NCI-H2029 (cell line): Measurements from ENCODE around the gene KCNK1.
"Not testable (repeated sequence)": the region's sequence is repeated elsewhere in the genome, so short reads cannot be mapped to it uniquely, and the experiment has no call there.

Experiments used
- DNase-seq: peaks from one replicate; lab custom pipeline; 2025; lab: John Stamatoyannopoulos, UW

KCNK1 gene

DNA sequence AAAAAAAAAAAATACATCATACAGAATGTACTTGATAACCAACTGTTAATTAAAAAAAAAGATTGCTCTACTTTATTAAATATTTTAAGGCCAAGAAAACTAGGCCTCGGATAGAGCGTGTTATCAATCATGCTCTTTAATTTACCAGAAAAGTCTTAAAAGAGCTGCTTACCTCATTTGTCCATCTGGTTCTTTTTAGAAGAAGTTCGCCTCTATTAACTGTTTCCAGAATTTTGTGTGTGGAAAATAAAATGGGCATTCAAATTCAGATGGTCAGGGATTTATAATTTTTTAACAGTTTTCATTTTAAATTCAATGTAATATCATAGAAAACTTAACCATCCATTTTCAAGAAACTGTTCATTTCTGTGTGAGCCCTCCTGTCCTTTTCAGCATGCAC, 53.8 kb downstream of the KCNK1 start:
- DNase-seq, result no peak

DNA sequence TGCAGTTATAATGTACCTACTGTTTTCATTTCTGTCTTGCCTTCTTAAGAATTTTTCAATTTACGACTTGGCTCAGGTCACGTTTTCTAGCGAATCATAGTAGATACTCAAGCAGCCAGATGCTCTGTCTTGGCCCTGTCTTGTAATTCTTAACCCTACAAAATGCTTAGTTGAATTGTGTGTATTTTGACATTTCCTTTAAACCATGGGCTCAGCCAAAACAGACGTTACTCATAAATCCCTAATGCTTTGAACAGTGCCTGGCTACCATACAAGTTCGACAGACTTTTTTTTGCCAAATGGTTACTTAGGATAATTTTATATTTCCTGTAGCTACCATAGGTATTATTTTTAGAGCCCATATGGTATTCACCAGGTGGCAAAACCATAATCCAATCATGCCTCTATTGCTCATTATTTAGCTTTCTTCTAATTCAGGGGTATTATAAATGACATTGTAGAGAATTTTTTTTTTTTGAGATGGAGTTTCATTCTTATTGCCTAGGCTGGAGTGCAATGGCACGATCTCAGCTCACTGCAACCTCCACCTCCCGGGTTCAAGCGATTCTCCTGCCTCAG, 54.3 kb downstream of the KCNK1 start:
- no peak for DNase-seq

DNA sequence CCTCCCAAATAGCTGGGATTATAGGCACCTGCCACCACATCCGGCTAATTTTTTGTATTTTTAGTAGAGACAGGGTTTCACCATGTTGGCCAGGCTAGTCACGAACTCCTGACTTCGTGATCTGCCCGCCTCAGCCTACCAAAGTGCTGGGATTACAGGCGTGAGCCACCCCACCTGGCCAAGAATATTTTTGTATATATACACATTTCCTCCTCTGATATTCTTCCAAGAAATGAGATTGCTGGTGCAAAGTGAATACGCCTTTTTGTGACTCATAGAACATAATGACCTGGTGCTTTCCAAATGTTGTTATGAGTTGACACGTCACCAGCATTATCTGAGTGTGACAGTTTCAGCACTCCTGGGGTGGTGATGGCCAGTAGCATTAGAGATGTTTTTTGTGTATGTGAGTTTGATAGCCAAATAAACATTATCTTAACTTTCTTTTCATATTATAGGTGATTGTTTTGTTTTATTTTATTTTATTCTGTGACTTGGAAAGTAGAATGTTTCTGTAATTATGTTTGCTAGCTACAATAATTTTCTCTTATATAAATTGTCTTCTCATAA, 54.9 kb downstream of the KCNK1 start:
- no peak for DNase-seq

DNA sequence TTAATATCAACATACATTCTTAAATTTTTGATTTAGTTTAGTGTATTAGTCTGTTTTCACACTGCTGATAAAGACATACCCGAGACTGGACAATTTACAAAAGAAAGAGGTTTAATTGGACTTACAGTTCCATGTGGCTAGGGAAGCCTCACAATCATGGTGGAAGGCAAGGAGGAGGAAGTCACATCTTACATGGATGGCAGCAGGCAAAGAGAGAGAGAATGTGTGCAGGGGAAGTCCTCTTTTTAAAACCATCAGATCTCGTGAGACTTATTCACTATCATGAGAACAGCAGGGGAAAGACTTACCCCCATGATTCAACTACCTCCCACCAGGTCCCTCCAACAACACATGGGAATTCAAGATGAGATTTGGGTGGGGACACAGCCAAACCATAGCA, 56.5 kb downstream of the KCNK1 start:
- DNase-seq, result not testable (repeated sequence)

DNA sequence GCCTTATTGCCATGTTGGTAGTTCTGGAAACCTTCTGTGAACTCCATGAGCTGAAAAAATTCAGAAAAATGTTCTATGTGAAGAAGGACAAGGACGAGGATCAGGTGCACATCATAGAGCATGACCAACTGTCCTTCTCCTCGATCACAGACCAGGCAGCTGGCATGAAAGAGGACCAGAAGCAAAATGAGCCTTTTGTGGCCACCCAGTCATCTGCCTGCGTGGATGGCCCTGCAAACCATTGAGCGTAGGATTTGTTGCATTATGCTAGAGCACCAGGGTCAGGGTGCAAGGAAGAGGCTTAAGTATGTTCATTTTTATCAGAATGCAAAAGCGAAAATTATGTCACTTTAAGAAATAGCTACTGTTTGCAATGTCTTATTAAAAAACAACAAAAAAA, 57.4 kb downstream of the KCNK1 start:
- DNase-seq, result no peak

DNA sequence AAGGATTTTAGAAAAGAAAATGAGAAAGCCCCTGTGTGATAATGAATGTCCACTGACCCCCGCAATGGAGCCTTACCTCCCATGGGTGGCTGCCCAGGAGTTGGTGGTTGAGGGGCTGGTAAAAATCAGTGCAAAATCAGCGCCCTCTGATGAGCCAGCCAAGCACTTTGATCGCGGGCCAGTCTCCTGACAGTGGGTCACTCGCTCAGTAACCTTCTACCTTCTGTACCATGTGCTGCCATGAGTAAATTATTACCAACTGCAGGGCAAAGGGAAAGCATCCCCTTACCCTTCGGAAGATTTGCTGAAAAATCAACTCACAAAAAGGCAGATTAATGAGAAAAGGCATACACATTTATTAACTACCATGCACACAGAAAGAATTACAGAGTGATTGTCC, 58.8 kb downstream of the KCNK1 start:
- no peak for DNase-seq

DNA sequence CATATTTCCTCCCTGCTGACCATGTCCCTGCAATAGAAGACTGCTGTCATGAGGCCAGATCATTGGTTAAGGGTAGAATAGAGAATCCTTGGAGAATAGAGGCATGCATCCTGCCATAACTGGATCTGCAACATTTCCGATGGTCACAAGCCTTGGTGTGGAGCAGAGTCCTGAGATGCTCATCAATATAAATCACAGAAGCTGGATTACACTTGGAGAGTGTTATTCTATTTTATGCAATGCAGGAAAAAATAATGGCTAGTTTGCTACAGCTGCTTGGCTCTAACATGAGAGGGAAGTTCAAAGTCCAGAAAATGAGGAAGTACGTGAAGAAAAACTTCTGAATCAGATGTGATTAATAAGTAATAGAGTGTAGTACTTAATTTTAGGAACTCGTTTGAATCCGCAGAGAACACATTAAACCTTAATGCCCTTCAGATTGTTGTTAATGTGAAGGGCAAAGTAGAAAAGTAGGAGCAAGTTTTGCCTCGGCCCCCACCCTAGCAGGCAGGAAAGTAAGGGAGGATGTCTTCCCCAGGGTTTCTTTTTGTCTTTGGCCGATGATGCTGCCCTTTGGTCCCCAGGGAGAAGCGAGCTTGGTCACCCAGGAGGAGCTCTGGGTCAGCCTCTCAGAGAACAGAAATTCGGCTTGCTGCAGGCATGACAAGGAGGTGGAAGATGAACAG, 59.5 kb downstream of the KCNK1 start:
- no peak for DNase-seq

DNA sequence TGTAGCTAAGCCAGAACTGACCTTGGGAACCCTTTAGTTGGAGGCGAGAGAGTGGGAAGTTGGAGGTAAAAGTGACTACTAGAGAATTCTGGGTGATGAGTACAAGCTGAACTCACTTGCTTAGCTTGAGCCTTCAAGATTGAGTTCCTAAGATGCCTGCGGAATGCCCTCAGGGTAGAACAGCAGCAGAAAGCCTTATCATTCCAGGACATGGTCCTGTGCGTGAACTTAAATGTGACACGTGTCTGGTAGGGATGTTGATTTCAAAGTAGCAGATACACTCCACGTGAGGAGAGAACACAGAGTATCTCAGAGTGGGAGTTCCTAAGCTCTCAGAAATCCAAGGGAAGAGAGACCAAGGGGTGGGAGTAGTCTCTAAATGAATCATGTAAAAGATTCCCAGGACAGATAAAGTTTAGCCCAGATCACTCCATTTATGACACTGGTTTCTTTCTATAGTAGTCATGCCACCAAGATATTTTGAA, 60.1 kb downstream of the KCNK1 start:
- no peak for DNase-seq

DNA sequence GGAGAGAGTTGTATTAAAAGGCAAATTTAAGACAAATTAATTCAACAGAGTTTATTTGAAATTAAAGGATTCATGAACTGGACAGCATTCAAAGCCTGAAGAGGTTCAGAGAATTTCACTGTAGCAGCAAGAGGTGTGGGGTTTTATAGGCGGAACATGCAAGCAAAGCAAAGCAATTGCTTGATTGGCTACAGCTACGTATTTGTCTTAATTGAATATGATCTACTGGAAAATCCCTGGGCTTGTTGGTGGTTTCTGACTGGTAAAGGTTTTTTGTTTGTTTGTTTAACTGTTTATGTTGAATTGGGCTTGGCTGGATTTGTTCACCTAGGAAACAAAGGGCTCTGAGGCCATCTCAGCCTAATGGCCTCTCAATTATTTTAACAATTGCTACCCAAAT, 61.5 kb downstream of the KCNK1 start:
- no peak for DNase-seq

DNA sequence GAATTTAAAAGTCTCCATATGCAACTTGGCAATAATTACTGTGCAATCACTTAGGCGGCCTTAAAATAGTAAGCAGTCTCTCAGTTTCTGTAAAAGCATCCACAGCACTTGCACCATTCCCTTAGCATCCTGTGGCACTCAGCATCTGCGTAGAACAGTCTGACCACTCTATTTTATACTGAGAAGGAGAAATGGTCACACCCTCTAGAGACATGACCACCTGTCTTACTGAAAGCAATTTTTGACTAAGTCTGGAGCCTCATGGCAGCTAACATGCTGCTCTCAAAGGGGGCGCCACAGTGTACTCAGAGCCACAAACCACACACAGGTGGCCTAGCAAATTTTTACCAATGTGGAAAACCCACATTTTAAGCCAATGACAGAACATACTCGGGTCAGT, 62.0 kb downstream of the KCNK1 start:
- no peak for DNase-seq

DNA sequence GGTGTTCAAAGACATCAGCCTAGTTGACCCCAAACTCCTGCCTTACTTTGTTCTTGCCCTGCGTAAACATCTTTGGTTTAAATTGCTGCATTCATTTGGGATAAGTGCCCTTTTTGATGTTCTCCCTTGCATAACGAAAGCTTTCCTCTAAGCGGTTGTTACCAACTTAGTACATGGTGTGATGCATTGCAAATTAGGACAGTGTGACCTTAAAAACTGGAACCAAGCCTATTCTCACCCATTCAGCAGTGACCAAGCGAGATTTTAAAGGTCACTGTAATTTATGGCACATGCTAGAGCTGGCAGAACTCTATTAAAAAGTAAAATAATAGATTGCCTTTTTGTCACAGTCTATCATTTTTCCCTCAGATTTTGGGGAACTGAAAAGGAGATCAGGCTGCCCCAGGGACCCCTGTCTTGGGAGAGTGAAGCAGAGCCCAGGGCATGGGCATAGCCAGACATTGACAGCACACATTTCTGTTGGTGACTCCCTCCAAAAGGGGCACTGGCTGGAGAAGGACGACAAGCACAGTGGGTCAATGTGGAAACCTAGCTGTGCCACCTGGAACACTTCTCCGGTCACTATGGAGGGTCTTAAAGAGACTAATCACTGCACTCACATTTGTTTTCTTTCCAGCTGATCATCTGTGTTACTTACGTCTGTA, 63.9 kb downstream of the KCNK1 start:
- no peak for DNase-seq

DNA sequence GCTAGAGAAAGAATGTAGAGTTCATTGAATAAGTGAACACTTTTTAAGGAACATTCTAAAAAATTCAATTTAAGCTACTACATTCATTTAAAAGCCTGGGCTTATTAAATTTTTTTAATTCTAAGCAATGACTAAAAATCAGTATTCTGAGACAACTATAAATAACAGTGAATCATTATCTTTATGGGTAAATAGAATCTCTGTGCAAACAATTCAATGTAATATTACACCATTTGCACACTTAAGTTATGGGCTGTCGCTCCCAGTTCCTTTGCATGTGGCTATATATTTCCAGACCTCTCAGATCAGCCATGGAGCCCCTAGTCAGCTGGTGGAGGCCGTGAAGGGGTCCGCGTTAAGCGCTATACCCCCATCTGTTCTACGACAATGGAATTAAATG, 65.1 kb downstream of the KCNK1 start:
- DNase-seq, result no peak

DNA sequence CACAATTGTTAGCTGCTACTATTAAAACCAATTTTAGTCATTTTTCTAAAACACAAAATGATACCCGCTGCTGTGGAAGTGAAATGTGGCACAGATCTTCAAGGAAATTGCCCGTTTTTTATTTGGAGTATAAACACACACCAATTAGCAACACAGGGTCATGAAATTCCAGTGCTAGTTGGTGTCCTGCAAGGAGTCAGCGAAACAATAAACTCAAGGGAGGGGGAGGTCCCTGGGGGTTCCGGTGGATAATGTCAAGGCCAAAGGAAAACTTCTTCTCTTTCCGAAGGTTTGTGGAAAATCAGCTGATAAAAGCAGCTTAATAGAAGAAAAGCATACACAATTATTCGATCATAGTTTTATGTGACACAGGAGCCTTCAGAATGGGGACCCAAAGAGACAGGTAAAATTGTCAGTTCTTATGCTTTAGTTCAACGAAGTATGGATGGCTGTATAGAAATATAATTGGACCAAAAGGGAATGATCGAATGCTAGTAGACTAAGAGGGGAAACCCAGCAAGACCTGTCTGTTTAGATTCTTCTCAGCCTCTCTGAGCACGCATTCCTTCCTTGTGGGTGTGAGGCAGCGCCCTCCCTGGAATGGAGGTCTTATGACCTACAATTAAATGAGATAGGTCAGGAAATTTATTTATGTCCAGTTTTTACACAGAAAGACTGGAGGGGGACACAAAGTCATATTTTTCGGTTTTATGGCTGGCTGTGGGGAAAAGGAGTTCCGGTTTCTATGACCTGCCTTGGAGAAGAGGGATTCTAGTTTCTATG, 65.9 kb downstream of the KCNK1 start:
- no peak for DNase-seq

DNA sequence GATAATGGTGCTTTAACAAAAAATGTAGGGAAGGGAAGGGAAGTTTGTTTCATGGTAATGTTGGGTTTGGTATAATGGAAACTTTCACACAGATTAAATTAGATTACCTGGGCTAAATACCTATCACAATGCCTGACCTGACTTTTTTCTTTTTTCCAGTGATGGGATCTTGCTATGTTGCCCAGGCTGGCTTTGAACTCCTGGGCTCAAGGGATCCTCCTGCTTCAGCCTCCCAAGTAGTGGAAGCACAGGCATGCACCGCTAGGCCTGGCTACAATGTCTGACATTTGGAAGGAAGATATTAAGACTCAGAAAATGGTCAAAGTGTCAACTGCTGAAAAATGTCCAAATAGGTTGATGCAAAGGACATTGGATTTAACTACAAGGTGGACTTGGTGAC, 67.4 kb downstream of the KCNK1 start:
- DNase-seq, result no peak

DNA sequence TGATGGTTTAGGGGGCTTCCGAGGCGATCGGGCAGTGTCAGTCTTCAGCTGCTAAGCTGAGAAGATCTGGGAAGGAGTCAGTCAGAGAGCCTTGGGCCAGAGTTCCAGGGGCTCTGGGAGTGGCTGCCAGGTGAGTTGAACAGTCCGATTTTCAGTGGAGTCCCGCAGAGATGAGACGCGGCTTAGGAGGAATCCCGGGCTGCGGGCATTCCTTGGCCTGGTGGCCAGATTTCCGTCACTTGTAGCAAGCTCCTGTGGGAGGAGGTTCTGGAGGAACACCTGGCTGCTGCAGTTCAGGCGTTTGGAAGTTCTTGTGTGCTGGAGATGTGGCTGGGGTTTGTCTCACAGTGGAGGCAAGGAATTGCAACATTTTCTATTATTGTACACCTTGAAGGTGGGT, 72.7 kb downstream of the KCNK1 start:
- DNase-seq, result not testable (repeated sequence)

DNA sequence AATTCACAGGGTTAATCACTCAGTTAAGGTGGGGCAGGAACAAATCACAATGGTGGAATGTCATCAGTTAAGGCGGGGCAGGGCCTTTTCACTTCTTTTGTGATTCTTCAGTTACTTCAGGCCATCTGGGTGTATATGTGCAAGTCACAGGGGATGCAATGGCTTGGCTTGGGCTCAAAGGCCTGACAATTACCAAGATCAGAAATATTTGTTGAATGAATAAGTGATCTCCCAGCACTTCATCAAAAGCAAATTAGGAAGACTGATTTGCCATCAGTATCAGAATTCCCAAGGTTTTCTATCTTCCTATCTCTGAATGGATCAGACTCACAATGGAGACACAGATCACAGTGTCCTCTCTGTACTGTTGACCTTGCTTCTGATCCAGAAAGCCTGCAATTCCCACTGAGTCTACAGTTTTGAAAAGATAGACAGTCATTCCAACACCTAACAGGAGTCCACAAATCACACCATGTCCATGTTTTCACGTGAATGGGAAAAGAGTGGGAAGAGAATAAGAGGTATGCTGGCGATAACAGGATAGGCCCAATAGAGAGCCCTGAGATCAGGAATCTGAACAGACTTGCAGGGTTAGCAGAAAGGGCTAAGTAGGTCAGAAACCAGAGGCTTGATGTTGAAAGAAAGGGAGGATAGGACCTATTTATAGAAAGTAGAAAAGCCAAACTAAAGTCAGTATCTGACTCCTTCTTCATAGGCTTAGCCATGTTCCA, 75.3 kb downstream of the KCNK1 start:
- no peak for DNase-seq

DNA sequence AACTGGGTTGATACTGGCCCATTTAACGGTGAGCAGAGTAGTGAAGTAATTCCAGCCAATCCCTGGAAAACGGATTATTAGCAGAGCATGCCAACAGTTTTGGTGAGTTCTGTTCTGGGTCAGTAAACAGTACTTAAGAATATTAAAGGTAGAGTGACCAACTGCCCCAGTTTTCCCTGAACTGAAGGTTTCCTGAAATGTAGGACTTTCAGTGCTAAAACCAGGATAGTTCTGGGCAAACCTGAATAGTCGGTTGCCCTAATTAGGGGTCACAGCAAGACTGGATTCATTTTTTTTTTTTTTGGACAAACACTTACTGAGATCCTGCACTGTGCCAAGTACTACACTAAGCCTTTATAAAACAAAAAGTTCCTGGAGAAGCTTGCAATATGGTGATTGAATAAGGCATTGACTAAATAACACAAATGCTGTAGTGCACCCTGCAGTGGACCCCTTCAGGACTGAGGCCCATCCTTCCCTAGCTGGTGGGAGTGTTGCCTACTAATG, 75.9 kb downstream of the KCNK1 start:
- DNase-seq, result no peak

DNA sequence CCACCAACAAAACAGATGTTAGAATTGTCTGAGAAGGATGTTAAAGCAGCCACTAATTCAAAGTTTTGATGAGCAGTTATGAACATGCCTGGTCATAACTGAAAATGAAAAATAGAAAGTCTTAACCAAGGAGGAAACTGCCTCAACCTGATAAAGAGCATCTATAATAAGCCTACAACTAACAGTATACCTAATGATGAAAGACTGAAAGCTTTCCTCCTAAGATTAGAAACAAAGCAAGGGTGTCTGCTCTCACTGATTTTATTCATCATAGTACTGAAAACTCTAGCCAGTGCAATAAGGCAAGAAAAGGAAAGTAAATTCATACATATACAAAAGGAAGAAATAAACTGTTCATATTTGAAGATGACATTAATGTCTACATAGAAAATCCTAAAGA, 82.0 kb downstream of the KCNK1 start:
- no peak for DNase-seq

DNA sequence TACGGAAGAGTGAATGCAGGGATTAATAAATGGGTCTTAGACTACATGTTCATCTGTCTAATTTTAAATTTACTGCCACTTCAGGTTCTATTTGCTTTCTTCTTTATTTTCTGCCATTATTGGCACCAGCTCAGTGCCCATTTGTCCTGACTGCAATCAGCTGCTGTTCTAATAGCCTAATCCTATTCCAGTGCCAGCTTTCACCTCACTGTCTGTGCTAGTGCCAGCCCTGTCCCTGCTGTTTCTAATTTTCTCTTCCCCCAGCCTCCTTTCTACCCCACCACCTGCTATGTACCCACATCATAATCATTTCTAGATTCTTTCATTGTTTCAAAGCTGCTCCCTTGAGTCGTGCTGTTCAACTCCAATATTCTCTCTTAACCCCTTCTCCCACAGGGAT, 86.4 kb downstream of the KCNK1 start:
- peak; percentile 70 for DNase-seq

DNA sequence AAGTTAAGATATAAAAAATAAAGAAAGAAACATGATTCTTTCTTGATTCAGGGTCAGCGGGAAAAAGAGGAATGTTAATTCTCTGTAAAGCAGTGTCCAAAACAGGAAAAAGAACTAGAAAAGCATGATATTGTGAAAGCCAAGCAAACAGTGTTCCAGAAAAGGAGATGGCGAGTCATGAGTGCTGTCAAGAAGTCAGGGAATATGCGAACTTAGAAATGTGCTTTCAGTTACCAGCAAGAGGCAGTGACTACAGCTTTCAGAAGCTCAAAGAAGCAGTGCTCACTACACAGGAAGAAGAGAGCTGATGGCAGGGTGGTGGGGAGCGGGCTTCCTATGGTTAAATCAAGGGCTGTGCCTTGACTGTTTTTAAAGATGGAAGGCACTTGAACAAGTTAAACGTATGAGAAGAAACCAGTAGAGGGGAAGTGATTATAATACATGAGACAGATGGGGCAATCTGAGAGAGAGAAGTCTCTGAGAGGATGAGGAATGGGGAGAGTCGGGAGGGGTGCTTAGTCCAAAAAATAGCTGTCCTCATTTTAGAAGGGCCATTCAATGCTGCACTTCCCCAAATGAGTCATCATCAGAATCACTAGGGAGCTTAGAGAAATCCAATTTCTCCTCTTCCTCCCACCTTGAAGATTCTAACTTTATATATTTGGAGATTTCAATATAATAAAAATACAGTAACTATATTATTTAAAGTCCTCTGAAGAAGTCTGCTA, 90.4 kb downstream of the KCNK1 start:
- no peak for DNase-seq
